ENCODE data around the gene CHST3. TPM values are rescaled to one million over a fixed set of nuclear protein-coding genes. Genes with fewer than 3 reads are reported as not detected.

CHST3 gene
- total and polyA plus RNA-seq, 2 experiments from 2014 or later, result 0.94 to 8.3 TPM

DNA sequence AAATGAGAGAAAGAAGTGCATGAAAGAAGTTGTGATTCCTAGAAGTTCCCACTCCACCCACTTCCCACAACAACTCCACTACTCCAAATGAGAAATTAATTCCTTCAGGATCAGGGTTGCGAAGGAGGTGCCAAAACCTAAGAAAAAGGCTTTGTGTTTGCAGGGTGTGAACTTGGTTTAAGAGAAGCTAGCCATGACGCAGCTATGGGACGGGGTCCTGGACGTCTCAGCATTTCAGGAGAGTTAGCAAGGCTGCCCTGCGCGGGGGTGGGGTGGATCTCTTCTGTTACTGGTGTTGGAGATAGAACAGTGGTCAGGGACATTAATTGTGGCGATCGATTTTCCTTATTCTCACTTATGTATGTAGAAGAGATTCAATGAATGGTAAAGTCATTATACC, 61.2 kb downstream of the CHST3 start:
- Histone ChIP-seq H3K4me3 (no peak overlapping the region), H3K27me3 (ENCODE audit: insufficient read depth) (no peaks in the 10 kb centered on the region), H3K36me3 (ENCODE audit: insufficient read depth) (no peaks in the 10 kb centered on the region), H3K27ac (ENCODE audit: low read depth) (no peak overlapping the region), H3K79me2 (replicated peaks; ENCODE audit: insufficient read depth) (no peaks in the 10 kb centered on the region), H3K9me2 (ENCODE audit: insufficient read depth) (no peaks in the 10 kb centered on the region), H3K4me2 (no peak overlapping the region), H3F3A (replicated peaks; ENCODE audit: low read depth) (no peaks in the 10 kb centered on the region), H2AFZ (no peak overlapping the region), H3K4me1 (ENCODE audit: insufficient read depth) (no peaks in the 10 kb centered on the region), H4K20me1 (replicated peaks; ENCODE audit: insufficient read depth) (no peaks in the 10 kb centered on the region)
- ATAC-seq (no peak), DNase-seq (ENCODE audit: low spot score) (no peak)
- Mint-ChIP-seq H3K36me3 (ENCODE audit: low read depth) (no peaks in the 10 kb centered on the region), H3K4me3 (no peak overlapping the region), H3K4me1 (peaks cover 2% of the 10 kb centered on the region; the same call in 1 of the 3 replicates), H3K27ac (no peak overlapping the region), H3K9me3 (no peaks in the 10 kb centered on the region), H3K27me3 (ENCODE audit: insufficient read depth, low read depth, poor library complexity) (peaks cover 8% of the 10 kb centered on the region)
- TF ChIP-seq, protein P1, sequence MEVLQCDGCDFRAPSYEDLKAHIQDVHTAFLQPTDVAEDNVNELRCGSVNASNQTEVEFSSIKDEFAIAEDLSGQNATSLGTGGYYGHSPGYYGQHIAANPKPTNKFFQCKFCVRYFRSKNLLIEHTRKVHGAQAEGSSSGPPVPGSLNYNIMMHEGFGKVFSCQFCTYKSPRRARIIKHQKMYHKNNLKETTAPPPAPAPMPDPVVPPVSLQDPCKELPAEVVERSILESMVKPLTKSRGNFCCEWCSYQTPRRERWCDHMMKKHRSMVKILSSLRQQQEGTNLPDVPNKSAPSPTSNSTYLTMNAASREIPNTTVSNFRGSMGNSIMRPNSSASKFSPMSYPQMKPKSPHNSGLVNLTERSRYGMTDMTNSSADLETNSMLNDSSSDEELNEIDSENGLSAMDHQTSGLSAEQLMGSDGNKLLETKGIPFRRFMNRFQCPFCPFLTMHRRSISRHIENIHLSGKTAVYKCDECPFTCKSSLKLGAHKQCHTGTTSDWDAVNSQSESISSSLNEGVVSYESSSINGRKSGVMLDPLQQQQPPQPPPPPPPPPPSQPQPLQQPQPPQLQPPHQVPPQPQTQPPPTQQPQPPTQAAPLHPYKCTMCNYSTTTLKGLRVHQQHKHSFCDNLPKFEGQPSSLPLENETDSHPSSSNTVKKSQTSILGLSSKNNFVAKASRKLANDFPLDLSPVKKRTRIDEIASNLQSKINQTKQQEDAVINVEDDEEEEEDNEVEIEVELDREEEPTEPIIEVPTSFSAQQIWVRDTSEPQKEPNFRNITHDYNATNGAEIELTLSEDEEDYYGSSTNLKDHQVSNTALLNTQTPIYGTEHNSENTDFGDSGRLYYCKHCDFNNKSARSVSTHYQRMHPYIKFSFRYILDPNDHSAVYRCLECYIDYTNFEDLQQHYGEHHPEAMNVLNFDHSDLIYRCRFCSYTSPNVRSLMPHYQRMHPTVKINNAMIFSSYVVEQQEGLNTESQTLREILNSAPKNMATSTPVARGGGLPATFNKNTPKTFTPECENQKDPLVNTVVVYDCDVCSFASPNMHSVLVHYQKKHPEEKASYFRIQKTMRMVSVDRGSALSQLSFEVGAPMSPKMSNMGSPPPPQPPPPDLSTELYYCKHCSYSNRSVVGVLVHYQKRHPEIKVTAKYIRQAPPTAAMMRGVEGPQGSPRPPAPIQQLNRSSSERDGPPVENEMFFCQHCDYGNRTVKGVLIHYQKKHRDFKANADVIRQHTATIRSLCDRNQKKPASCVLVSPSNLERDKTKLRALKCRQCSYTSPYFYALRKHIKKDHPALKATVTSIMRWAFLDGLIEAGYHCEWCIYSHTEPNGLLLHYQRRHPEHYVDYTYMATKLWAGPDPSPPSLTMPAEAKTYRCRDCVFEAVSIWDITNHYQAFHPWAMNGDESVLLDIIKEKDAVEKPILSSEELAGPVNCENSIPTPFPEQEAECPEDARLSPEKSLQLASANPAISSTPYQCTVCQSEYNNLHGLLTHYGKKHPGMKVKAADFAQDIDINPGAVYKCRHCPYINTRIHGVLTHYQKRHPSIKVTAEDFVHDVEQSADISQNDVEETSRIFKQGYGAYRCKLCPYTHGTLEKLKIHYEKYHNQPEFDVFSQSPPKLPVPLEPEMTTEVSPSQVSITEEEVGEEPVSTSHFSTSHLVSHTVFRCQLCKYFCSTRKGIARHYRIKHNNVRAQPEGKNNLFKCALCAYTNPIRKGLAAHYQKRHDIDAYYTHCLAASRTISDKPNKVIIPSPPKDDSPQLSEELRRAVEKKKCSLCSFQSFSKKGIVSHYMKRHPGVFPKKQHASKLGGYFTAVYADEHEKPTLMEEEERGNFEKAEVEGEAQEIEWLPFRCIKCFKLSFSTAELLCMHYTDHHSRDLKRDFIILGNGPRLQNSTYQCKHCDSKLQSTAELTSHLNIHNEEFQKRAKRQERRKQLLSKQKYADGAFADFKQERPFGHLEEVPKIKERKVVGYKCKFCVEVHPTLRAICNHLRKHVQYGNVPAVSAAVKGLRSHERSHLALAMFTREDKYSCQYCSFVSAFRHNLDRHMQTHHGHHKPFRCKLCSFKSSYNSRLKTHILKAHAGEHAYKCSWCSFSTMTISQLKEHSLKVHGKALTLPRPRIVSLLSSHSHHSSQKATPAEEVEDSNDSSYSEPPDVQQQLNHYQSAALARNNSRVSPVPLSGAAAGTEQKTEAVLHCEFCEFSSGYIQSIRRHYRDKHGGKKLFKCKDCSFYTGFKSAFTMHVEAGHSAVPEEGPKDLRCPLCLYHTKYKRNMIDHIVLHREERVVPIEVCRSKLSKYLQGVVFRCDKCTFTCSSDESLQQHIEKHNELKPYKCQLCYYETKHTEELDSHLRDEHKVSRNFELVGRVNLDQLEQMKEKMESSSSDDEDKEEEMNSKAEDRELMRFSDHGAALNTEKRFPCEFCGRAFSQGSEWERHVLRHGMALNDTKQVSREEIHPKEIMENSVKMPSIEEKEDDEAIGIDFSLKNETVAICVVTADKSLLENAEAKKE (CRISPR knock-in tag; IDR thresholded peaks at IDR 0.05), result no peak
- no peak for TF ChIP-seq ZNF114 (CRISPR knock-in tag; IDR thresholded peaks at IDR 0.05)

DNA sequence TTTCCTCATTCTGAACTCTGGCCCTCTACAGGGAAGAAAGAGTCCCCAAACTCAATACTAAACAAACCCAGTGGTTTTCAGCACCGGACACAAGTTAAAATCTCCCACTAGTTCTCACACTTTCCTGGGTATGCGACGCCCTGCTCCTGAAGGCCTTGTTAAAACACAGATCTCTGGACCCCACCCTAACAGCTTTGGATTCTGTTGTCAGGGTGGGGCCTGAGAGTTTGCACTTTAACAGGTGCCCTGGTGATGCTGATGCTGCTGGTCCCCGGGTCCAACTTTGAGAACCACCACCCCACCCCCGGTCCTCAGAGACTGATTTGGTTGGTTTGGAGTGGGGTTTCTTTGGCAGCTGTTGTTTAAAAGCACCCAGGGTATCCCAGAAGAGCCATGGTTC, 61.6 kb downstream of the CHST3 start:
- Mint-ChIP-seq H3K36me3 (ENCODE audit: low read depth) (no peaks in the 10 kb centered on the region), H3K4me3 (no peak overlapping the region), H3K27me3 (ENCODE audit: insufficient read depth, low read depth, poor library complexity) (peaks cover 6% of the 10 kb centered on the region), H3K9me3 (no peaks in the 10 kb centered on the region), H3K27ac (no peak overlapping the region), H3K4me1 (peaks cover 2% of the 10 kb centered on the region; the same call in 1 of the 3 replicates)
- Histone ChIP-seq H2AFZ (no peak overlapping the region), H3K4me1 (ENCODE audit: insufficient read depth) (no peaks in the 10 kb centered on the region), H3K9me2 (ENCODE audit: insufficient read depth) (no peaks in the 10 kb centered on the region), H3K27ac (ENCODE audit: low read depth) (no peak overlapping the region), H3F3A (replicated peaks; ENCODE audit: low read depth) (no peaks in the 10 kb centered on the region), H3K27me3 (ENCODE audit: insufficient read depth) (no peaks in the 10 kb centered on the region), H4K20me1 (replicated peaks; ENCODE audit: insufficient read depth) (no peaks in the 10 kb centered on the region), H3K4me2 (no peak overlapping the region), H3K4me3 (no peak overlapping the region), H3K36me3 (ENCODE audit: insufficient read depth) (no peaks in the 10 kb centered on the region), H3K79me2 (replicated peaks; ENCODE audit: insufficient read depth) (no peaks in the 10 kb centered on the region)
- ATAC-seq, result no peak
- DNase-seq (ENCODE audit: low spot score), result no peak
- no peak for TF ChIP-seq EZH2 (IDR thresholded peaks at IDR 0.05; ENCODE audit: low read depth, unreplicated experiment)
- no peak for TF ChIP-seq ZNF331 (CRISPR knock-in tag; IDR thresholded peaks at IDR 0.05; ENCODE audit: low read depth)
- TF ChIP-seq POLR2AphosphoS5 (IDR thresholded peaks at IDR 0.05; ENCODE audit: low read depth), result no peak
- TF ChIP-seq, protein P2, sequence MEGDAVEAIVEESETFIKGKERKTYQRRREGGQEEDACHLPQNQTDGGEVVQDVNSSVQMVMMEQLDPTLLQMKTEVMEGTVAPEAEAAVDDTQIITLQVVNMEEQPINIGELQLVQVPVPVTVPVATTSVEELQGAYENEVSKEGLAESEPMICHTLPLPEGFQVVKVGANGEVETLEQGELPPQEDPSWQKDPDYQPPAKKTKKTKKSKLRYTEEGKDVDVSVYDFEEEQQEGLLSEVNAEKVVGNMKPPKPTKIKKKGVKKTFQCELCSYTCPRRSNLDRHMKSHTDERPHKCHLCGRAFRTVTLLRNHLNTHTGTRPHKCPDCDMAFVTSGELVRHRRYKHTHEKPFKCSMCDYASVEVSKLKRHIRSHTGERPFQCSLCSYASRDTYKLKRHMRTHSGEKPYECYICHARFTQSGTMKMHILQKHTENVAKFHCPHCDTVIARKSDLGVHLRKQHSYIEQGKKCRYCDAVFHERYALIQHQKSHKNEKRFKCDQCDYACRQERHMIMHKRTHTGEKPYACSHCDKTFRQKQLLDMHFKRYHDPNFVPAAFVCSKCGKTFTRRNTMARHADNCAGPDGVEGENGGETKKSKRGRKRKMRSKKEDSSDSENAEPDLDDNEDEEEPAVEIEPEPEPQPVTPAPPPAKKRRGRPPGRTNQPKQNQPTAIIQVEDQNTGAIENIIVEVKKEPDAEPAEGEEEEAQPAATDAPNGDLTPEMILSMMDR (conservative IDR thresholded peaks at IDR 0.05; ENCODE audit: low read depth in 2 of 2), result no peak
- TF ChIP-seq NANOG (IDR thresholded peaks at IDR 0.05; ENCODE audit: borderline replicate concordance), result no peak

Measured in GM23338 (cell line).